GM12878 (cell line): ENCODE results near the gene TMEM161A.

ENCODE experiments used
- NR2C2 ChIP-seq: IDR thresholded peaks from 2 replicates; pipeline ENCODE4 v1.6.1; 2011; ENCODE audit warnings: borderline replicate concordance, low read depth; ENCODE audit not compliant: control insufficient read depth, insufficient read length
- RAD21 ChIP-seq: IDR thresholded peaks from 2 replicates; pipeline ENCODE4 v1.6.1; 2011; ENCODE audit warnings: mild to moderate bottlenecking, low read depth, low read length, moderate library complexity; ENCODE audit not compliant: insufficient read depth

DNA sequence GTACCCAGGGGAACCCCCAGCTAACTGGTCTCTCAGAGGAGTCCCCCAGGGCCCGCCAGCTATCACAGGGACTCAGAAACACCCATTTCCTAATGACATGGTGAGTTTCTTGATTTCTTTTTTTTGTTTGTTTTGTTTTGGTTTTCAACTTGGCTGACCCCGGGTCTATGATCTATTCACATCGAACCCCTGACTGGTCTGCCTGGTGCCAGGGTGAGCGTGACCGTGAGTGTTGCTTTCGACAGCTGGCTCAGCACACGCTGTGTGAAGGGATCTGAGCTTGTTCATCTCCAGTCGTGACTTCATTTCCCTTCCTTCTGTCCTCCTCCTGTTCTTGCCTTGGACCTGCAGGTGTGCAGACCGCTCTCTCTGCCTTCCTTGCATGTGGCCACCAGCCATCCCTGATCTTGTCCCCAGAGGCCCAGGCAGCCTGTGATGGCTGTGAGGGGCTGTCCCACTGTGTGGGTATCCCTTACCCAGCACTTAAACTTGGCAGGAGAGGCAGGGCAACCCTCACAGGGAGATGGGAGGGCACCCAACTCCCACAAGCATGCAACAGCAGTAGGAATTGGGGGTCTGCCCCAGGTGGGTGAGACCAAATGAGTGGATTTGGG, 26.2 kb downstream of the TMEM161A start:
- TF ChIP-seq NR2C2 (no peak), RAD21 (no peak)
